NT2/D1 (cell line): ENCODE results near the gene M1AP.

Experiments used
- YY1 ChIP-seq: IDR thresholded peaks from 2 replicates; pipeline ENCODE4 v1.6.1; 2011; ENCODE audit not compliant: insufficient read length, insufficient read depth
- ZNF274 ChIP-seq: IDR thresholded peaks from 2 replicates; pipeline ENCODE4 v1.6.1; 2011; ENCODE audit warnings: mild to moderate bottlenecking, low read depth, low read length

DNA sequence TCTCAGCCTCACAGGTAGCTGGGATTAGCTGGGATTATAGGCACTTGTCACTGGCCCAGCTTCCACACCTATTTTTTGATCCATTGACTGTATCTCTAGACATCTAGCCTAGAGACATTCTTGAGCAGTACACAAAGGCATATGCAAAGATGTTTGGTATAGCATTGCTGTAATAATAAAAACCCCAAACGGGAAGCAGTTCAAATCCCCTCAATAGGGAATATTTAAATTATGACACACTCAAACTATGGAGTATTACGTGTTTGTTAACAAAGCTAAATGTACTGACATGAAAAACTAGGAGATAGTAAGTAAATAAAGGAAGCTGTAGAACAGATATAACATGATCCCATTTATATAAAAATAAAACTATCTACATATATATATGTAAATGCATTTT lies 65.9 kb downstream of the M1AP start:
- no peak for TF ChIP-seq YY1
- TF ChIP-seq ZNF274: no peak
